ENCODE data around the gene SCFD2.

DNA sequence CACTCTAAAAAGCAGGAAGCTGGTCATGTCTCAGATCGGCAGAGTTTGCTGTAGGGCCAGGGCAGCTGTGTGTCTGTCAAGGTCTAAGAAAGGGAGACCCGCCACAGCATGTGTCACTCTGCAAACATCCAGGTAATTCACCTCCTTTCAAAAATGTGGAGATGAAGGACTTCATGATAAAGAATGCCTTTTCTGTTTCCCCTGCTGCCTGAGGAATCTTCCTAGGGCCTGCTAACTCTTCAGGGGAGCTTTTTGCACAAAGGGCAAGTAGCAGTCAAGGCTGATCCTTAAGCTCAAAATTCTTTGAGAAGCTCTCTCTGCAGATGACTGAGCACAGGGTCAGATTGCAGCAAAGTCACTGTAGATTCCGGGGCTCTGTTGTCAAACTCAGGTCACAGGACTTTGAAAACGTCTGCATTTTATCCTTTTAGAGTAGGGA, 482.7 kb downstream of the SCFD2 start:
- TF ChIP-seq EZH2phosphoT487 (IDR thresholded peaks at IDR 0.05; ENCODE audit: insufficient read depth, low read depth) (no peak), EZH2 (IDR thresholded peaks at IDR 0.05; ENCODE audit: insufficient read depth, poor library complexity, severe bottlenecking) (no peak)
